Prostate gland (tissue), 2 donors: ENCODE data around the gene ACP1.

ENCODE experiments used
- POLR2A ChIP-seq: fragments of 450-650 bp; IDR thresholded peaks from one replicate; pipeline ENCODE4 v1.6.1; 2016; ENCODE audit warnings: antibody characterized with exemption, mild to moderate bottlenecking
- TF ChIP-seq, protein P1 (sequence below), 4 experiments: fragments of 200-600 bp in 2 of 4; fragments of 450-650 bp in 2 of 4; sonication (generic) in 2 of 4; IDR thresholded peaks; 1 replicate in 3 of 4; 2 replicates in 1 of 4; pipeline ENCODE4 v1.5.1; 2016 to 2019; ENCODE audit warnings: antibody characterized with exemption in 4 of 4, mild to moderate bottlenecking in 2 of 4, moderate library complexity in 2 of 4

DNA sequence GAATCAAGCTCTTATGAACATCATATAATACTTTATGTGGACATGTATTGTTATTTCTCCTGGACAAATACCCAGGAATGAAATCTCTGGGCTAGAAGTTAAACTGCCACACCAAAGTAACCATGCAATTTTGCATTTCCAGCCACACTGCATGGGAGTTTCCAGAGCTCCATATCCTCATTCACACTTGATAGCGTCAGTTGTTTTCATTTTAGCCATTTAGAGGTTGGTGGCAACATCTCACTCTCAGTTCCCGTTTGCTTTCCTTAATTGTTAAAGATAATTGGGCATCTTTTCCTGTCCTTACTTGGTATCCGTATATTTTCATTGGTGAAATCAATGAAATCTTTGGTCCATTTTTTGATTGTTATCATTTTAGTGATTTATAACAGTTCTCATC is 48.7 kb upstream of the ACP1 start:
- TF ChIP-seq, protein P1, sequence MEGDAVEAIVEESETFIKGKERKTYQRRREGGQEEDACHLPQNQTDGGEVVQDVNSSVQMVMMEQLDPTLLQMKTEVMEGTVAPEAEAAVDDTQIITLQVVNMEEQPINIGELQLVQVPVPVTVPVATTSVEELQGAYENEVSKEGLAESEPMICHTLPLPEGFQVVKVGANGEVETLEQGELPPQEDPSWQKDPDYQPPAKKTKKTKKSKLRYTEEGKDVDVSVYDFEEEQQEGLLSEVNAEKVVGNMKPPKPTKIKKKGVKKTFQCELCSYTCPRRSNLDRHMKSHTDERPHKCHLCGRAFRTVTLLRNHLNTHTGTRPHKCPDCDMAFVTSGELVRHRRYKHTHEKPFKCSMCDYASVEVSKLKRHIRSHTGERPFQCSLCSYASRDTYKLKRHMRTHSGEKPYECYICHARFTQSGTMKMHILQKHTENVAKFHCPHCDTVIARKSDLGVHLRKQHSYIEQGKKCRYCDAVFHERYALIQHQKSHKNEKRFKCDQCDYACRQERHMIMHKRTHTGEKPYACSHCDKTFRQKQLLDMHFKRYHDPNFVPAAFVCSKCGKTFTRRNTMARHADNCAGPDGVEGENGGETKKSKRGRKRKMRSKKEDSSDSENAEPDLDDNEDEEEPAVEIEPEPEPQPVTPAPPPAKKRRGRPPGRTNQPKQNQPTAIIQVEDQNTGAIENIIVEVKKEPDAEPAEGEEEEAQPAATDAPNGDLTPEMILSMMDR (IDR thresholded peaks at IDR 0.05), result no peak
- TF ChIP-seq POLR2A, result no peak
